Mesodermal cell (in vitro differentiated cells): Measurements from ENCODE around the gene NOX1. TPM values are rescaled to one million over a fixed set of nuclear protein-coding genes. Genes with fewer than 3 reads are reported as not detected.

Experiments
- H3K27ac ChIP-seq: 2 replicates; pipeline ENCODE4 v1.7.0; 2013; ENCODE audit warnings: mild to moderate bottlenecking, low read depth, low read length, moderate library complexity; ENCODE audit not compliant: severe bottlenecking
- H3K36me3 ChIP-seq: 2 replicates; pipeline ENCODE4 v1.7.1; 2013; ENCODE audit warnings: mild to moderate bottlenecking, low read length, moderate library complexity; ENCODE audit not compliant: control insufficient read depth, insufficient read depth
- H3K4me1 ChIP-seq: one replicate; pipeline ENCODE4 v1.7.1; 2013; ENCODE audit warnings: mild to moderate bottlenecking, low read length; ENCODE audit not compliant: insufficient read depth, control insufficient read depth, poor library complexity, severe bottlenecking
- H3K4me3 ChIP-seq: 2 replicates; pipeline ENCODE4 v1.7.0; 2013; ENCODE audit warnings: low read length, control low read depth, mild to moderate bottlenecking; ENCODE audit not compliant: insufficient read depth, poor library complexity, severe bottlenecking; ENCODE audit errors: extremely low read depth
- H3K9me3 ChIP-seq: 2 replicates; pipeline ENCODE4 v1.7.1; 2013; ENCODE audit warnings: mild to moderate bottlenecking, low read length, moderate library complexity; ENCODE audit not compliant: control insufficient read depth
- WGBS, 2 experiments: methylation state at CpG; one replicate each; pipeline ENCODE4 v1.1.5; 2013; ENCODE audit warnings: missing lambda C conversion rate in 2 of 2; ENCODE audit not compliant: insufficient coverage in 2 of 2; 5-methylcytosine and 5-hydroxymethylcytosine counted together
- polyA plus RNA-seq, 2 experiments: library from polyadenylated mRNA; stranded (reverse); fragments of 50-300 nt; gene quantifications; one replicate each; pipeline ENCODE4 v1.2.3, GENCODE V29; 2013

NOX1 gene
- not detected for polyA plus RNA-seq (2013, experiment 1 of 2)
- not detected for polyA plus RNA-seq (2013, experiment 2 of 2)

GRCh38 chrX:100874325-100874724 is at the start of gene NOX1:
Gene NOX1, minus strand, starts transcription at chrX:100874359. Its CDS starts 220 bp downstream, at chrX:100874139.
- H3K9me3 ChIP-seq: no peaks in the 10 kb centered on the region
- H3K27ac ChIP-seq: no peak within 1 kb of the TSS
- WGBS, 2 experiments: 94 to 100% methylated on average over 1 to 2 of the region's 2 CpGs
- H3K4me3 ChIP-seq: no peak within 1 kb of the TSS
- no peaks in the 10 kb centered on the region for H3K36me3 ChIP-seq
- no peaks in the 10 kb centered on the region for H3K4me1 ChIP-seq

GRCh38 chrX:100915562-100915961 is 41.4 kb upstream of the NOX1 start:
- H3K4me3 ChIP-seq: no peak overlapping the region
- H3K27ac ChIP-seq: no peak overlapping the region
- no peaks in the 10 kb centered on the region for H3K36me3 ChIP-seq
- H3K4me1 ChIP-seq: peaks cover 4% of the 10 kb centered on the region
- no peaks in the 10 kb centered on the region for H3K9me3 ChIP-seq
- no CpG with 5 or more reads among the region's 2 CpGs for WGBS, 2 experiments

GRCh38 chrX:100913111-100913510 is 39.0 kb upstream of the NOX1 start:
- Histone ChIP-seq H3K36me3 (no peaks in the 10 kb centered on the region), H3K27ac (no peak overlapping the region), H3K9me3 (no peaks in the 10 kb centered on the region), H3K4me3 (no peak overlapping the region), H3K4me1 (peaks cover 4% of the 10 kb centered on the region)
- WGBS, 2 experiments: 100% methylated on average over 2 of the region's 3 CpGs; no CpG with 5 or more reads in 1 of the 2 experiments

GRCh38 chrX:100911731-100912130 is 37.6 kb upstream of the NOX1 start:
- no peaks in the 10 kb centered on the region for H3K36me3 ChIP-seq
- H3K27ac ChIP-seq: no peak overlapping the region
- no peaks in the 10 kb centered on the region for H3K9me3 ChIP-seq
- no CpG with 5 or more reads among the region's 1 CpG for WGBS, 2 experiments
- H3K4me1 ChIP-seq: peaks cover 4% of the 10 kb centered on the region
- no peak overlapping the region for H3K4me3 ChIP-seq

- Histone ChIP-seq H3K4me1 (no peaks in the 10 kb centered on the region), H3K36me3 (no peaks in the 10 kb centered on the region), H3K9me3 (no peaks in the 10 kb centered on the region), H3K27ac (no peak overlapping the region), H3K4me3 (no peak overlapping the region)
Measured at GRCh38 chrX:100905620-100906019, 31.5 kb upstream of the NOX1 start.

- H3K4me1 ChIP-seq: no peaks in the 10 kb centered on the region
- no peak overlapping the region for H3K4me3 ChIP-seq
- no peaks in the 10 kb centered on the region for H3K9me3 ChIP-seq
- no peaks in the 10 kb centered on the region for H3K36me3 ChIP-seq
- H3K27ac ChIP-seq: no peak overlapping the region
- 70 to 86% methylated on average over 2 of the region's 2 CpGs for WGBS, 2 experiments
Measured at GRCh38 chrX:100904433-100904832, 30.3 kb upstream of the NOX1 start.

- Histone ChIP-seq H3K9me3 (no peaks in the 10 kb centered on the region), H3K36me3 (no peaks in the 10 kb centered on the region), H3K27ac (no peak overlapping the region), H3K4me3 (no peak overlapping the region), H3K4me1 (no peaks in the 10 kb centered on the region)
- WGBS, 2 experiments: 0 to 50% methylated on average over 2 to 3 of the region's 5 CpGs
Measured at GRCh38 chrX:100895365-100896075, 21.4 kb upstream of the NOX1 start.

GRCh38 chrX:100883654-100884053 is 9.5 kb upstream of the NOX1 start:
- 80% methylated on average over 1 of the region's 4 CpGs; no CpG with 5 or more reads in 1 of the 2 experiments for WGBS, 2 experiments
- no peak overlapping the region for H3K4me3 ChIP-seq
- no peaks in the 10 kb centered on the region for H3K9me3 ChIP-seq
- no peak overlapping the region for H3K27ac ChIP-seq
- H3K4me1 ChIP-seq: no peaks in the 10 kb centered on the region
- H3K36me3 ChIP-seq: no peaks in the 10 kb centered on the region

- Histone ChIP-seq H3K27ac (no peak overlapping the region), H3K4me1 (no peaks in the 10 kb centered on the region), H3K4me3 (no peak overlapping the region), H3K9me3 (no peaks in the 10 kb centered on the region), H3K36me3 (no peaks in the 10 kb centered on the region)
- 80% methylated on average over 1 of the region's 2 CpGs; no CpG with 5 or more reads in 1 of the 2 experiments for WGBS, 2 experiments
Measured at GRCh38 chrX:100880368-100880767, 6.2 kb upstream of the NOX1 start.

GRCh38 chrX:100871594-100872560 is 2.3 kb downstream of the NOX1 start:
- Histone ChIP-seq H3K27ac (no peak overlapping the region), H3K36me3 (no peaks in the 10 kb centered on the region), H3K4me1 (no peaks in the 10 kb centered on the region), H3K4me3 (no peak overlapping the region), H3K9me3 (no peaks in the 10 kb centered on the region)
- WGBS, 2 experiments: no CpG with 5 or more reads among the region's 9 CpGs
